ENCODE data around the gene STAT2. TPM values are rescaled to one million over a fixed set of nuclear protein-coding genes. Genes with fewer than 3 reads are reported as not detected.

The STAT2 gene
- total RNA-seq, 1 donor from 2014 or later: 70.0 TPM

DNA sequence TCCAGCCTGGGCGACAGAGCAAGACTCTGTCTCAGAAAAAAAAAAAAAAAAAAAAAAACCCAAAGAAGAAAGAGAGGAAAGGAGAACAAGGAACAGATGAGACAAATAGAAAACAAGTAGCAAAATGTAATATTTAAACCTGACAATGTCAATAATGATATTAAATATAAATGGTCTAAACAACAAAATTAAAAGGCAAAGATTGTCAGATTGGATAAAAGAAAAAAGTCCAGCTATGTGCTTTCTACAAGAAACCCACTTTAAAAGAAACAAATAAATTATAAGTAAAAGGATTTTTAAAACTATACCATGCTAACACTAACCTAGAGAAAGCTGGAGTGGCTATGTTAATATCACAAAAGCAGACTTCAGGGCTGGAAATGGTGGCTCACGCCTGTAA is 32.4 kb upstream of the STAT2 start:
- Mint-ChIP-seq H3K27ac (ENCODE audit: unreplicated experiment) (no peak overlapping the region), H3K9me3 (peaks cover 6% of the 10 kb centered on the region), H3K36me3 (ENCODE audit: low read depth) (peaks cover 2% of the 10 kb centered on the region), H3K27me3 (ENCODE audit: low read depth) (no peaks in the 10 kb centered on the region), H3K4me1 (peaks cover 11% of the 10 kb centered on the region), H3K4me3 (no peak overlapping the region)
- no peak for DNase-seq (ENCODE audit: low read depth, low spot score)
- TF ChIP-seq, protein P1, sequence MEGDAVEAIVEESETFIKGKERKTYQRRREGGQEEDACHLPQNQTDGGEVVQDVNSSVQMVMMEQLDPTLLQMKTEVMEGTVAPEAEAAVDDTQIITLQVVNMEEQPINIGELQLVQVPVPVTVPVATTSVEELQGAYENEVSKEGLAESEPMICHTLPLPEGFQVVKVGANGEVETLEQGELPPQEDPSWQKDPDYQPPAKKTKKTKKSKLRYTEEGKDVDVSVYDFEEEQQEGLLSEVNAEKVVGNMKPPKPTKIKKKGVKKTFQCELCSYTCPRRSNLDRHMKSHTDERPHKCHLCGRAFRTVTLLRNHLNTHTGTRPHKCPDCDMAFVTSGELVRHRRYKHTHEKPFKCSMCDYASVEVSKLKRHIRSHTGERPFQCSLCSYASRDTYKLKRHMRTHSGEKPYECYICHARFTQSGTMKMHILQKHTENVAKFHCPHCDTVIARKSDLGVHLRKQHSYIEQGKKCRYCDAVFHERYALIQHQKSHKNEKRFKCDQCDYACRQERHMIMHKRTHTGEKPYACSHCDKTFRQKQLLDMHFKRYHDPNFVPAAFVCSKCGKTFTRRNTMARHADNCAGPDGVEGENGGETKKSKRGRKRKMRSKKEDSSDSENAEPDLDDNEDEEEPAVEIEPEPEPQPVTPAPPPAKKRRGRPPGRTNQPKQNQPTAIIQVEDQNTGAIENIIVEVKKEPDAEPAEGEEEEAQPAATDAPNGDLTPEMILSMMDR (conservative IDR thresholded peaks at IDR 0.05): no peak

DNA sequence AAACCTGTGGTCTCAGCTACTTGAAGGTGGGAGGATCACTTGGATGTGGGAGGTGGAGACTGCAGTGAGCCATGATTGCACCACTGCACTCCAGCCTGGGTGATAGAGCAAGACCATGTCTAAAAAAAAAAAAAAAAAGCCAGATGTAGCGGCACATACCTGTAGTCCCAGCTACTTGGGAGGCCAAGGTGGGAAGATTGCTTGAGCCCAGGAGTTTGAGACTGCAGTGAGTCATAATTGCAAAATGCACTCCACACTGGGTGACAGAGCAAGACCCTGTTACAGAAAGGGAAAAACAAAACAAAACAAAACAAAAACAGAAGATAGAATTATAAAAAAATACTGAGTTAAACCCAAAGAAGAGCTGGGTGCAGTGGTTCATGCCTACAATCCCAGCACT is 31.8 kb upstream of the STAT2 start:
- no peaks in the 10 kb centered on the region for H3K27me3 Mint-ChIP-seq (ENCODE audit: low read depth)
- no peak for DNase-seq (ENCODE audit: low read depth, low spot score)
- H3K36me3 Mint-ChIP-seq (ENCODE audit: low read depth): peaks cover 2% of the 10 kb centered on the region
- no peak overlapping the region for H3K27ac Mint-ChIP-seq (ENCODE audit: unreplicated experiment)
- H3K4me1 Mint-ChIP-seq: peaks cover 15% of the 10 kb centered on the region
- TF ChIP-seq, protein P1 (conservative IDR thresholded peaks at IDR 0.05): no peak
- H3K4me3 Mint-ChIP-seq: no peak overlapping the region
- H3K9me3 Mint-ChIP-seq: peaks cover 6% of the 10 kb centered on the region

GRCh38 chr12:56389412-56389811 is 29.5 kb upstream of the STAT2 start:
- peaks cover 3% of the 10 kb centered on the region for H3K9me3 Mint-ChIP-seq
- H3K36me3 Mint-ChIP-seq (ENCODE audit: low read depth): peaks cover 2% of the 10 kb centered on the region
- no peak overlapping the region for H3K4me3 Mint-ChIP-seq
- DNase-seq (ENCODE audit: low read depth, low spot score): no peak
- H3K27ac Mint-ChIP-seq (ENCODE audit: unreplicated experiment): no peak overlapping the region
- TF ChIP-seq, protein P1 (conservative IDR thresholded peaks at IDR 0.05): no peak
- no peaks in the 10 kb centered on the region for H3K27me3 Mint-ChIP-seq (ENCODE audit: low read depth)
- H3K4me1 Mint-ChIP-seq: peaks cover 15% of the 10 kb centered on the region

- H3K27me3 Mint-ChIP-seq (ENCODE audit: low read depth): no peaks in the 10 kb centered on the region
- H3K9me3 Mint-ChIP-seq: no peaks in the 10 kb centered on the region
- no peaks in the 10 kb centered on the region for H3K36me3 Mint-ChIP-seq (ENCODE audit: low read depth)
- H3K27ac Mint-ChIP-seq (ENCODE audit: unreplicated experiment): no peak overlapping the region
- peak overlapping the region; percentile 14 for H3K4me3 Mint-ChIP-seq
- TF ChIP-seq, protein P1 (conservative IDR thresholded peaks at IDR 0.05): no peak
- peaks cover 15% of the 10 kb centered on the region for H3K4me1 Mint-ChIP-seq
- no peak for DNase-seq (ENCODE audit: low read depth, low spot score)
Measured at GRCh38 chr12:56387152-56387736, 27.3 kb upstream of the STAT2 start.

DNA sequence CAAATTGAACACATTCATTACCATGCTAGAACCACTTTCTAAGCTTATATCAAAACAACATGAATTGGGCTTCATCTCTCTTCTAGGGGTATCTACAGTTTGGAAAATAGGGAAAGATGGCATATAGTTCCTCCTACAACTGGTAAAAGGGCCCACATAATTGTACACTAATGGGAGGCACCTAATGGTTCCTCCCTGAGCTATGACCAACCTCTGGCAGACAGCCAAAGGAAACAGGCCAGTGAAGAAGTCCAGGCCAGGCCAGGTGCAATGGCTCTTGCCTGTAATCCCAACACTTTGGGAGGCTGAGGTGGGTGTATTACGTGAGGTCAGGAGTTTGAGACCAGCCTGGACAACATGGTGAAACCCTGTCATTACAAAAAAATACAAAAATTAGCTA is 26.0 kb upstream of the STAT2 start:
- H3K27me3 Mint-ChIP-seq (ENCODE audit: low read depth): no peaks in the 10 kb centered on the region
- H3K9me3 Mint-ChIP-seq: no peaks in the 10 kb centered on the region
- H3K27ac Mint-ChIP-seq (ENCODE audit: unreplicated experiment): no peak overlapping the region
- no peaks in the 10 kb centered on the region for H3K36me3 Mint-ChIP-seq (ENCODE audit: low read depth)
- no peak overlapping the region for H3K4me3 Mint-ChIP-seq
- TF ChIP-seq, protein P1 (conservative IDR thresholded peaks at IDR 0.05): no peak
- peaks cover 15% of the 10 kb centered on the region for H3K4me1 Mint-ChIP-seq
- no peak for DNase-seq (ENCODE audit: low read depth, low spot score)
